Keratinocyte (primary cell): ENCODE measurements around the gene AMIGO1.

Experiments
- EZH2 ChIP-seq: IDR thresholded peaks from one replicate; pipeline ENCODE4 v1.6.1; 2012; ENCODE audit warnings: inconsistent platforms, mild to moderate bottlenecking, low read length, moderate library complexity
- TF ChIP-seq, protein P1 (sequence below), 3 experiments: IDR thresholded peaks in 1 of 3; conservative IDR thresholded peaks in 1 of 3; optimal IDR thresholded peaks in 1 of 3; 2 replicates in 2 of 3; 3 replicates in 1 of 3; pipeline versions ENCODE3 to v1.5.1; 2011; ENCODE audit warnings: low read length in 3 of 3, mild to moderate bottlenecking in 3 of 3, moderate library complexity in 2 of 3, control low read depth in 1 of 3, inconsistent platforms in 1 of 3; ENCODE audit not compliant: insufficient read depth in 2 of 3; ENCODE audit errors: extremely low read depth in 1 of 3

DNA sequence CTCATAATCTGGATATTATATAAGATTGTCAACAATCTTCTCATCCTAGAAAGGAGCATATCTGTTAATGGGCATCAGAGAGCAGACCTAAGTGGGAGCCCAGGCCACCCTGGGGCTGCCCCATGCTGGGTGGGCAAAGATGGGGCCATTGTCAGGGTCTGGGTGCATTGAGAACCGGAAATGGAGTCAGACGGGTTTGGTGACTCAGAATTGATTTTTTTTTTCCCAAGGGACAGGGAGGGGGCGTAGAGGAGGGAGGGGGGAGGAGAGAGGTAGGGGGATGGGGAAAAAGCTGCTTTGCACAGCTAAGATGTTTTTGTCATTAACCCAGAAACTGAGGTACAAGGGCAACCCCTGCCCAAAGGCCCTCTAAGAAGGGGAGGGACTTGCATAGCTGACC is 24.5 kb downstream of the AMIGO1 start:
- TF ChIP-seq, protein P1, sequence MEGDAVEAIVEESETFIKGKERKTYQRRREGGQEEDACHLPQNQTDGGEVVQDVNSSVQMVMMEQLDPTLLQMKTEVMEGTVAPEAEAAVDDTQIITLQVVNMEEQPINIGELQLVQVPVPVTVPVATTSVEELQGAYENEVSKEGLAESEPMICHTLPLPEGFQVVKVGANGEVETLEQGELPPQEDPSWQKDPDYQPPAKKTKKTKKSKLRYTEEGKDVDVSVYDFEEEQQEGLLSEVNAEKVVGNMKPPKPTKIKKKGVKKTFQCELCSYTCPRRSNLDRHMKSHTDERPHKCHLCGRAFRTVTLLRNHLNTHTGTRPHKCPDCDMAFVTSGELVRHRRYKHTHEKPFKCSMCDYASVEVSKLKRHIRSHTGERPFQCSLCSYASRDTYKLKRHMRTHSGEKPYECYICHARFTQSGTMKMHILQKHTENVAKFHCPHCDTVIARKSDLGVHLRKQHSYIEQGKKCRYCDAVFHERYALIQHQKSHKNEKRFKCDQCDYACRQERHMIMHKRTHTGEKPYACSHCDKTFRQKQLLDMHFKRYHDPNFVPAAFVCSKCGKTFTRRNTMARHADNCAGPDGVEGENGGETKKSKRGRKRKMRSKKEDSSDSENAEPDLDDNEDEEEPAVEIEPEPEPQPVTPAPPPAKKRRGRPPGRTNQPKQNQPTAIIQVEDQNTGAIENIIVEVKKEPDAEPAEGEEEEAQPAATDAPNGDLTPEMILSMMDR (optimal IDR thresholded peaks at IDR 0.05 in 1 of 3, IDR thresholded peaks at IDR 0.05 in 1 of 3, conservative IDR thresholded peaks at IDR 0.05 in 1 of 3; ENCODE audit: extremely low read depth in 1 of 3, insufficient read depth in 2 of 3, low read length in 3 of 3), result no peak
- no peak for TF ChIP-seq EZH2
